IMR-90 (cell line): ENCODE data around the gene PTPRG. TPM values are rescaled to one million over a fixed set of nuclear protein-coding genes. Genes with fewer than 3 reads are reported as not detected.

Experiments used
- ATAC-seq: fragments of 200-7000 bp; cut with Tn5 transposase; 2 replicates; pipeline ENCODE4 v1.9.1; 2020; ENCODE audit warnings: low read depth, mild to moderate bottlenecking, moderate library complexity
- BruUV-seq: library from RNA; stranded (reverse); fragments of 400-500 nt; replicated peaks from 2 replicates; lab custom pipeline; 2021; lab: Mats Ljungman, UMichigan
- CTCF ChIA-PET: fragments of 300-600 bp; formaldehyde crosslinking; extraction: SDS; loops from one replicate; lab custom pipeline; 2021; ENCODE audit warnings: antibody characterized with exemption; lab: Yijun Ruan, JAX
- POLR2A ChIA-PET: fragments of 300-600 bp; sonication (Branson Sonifier 250); formaldehyde crosslinking; loops from one replicate; lab custom pipeline; 2022; ENCODE audit warnings: antibody characterized with exemption; ENCODE audit not compliant: unreplicated experiment; lab: Charles Lee
- DNase-seq: peaks from one replicate; pipeline ENCODE4 v3.0.0; 2013
- H2AFZ ChIP-seq: replicated peaks from 2 replicates; pipeline ENCODE3; 2013; ENCODE audit warnings: low read length, mild to moderate bottlenecking; ENCODE audit not compliant: poor library complexity
- H2AK5ac ChIP-seq: 2 replicates; pipeline ENCODE4 v1.6.1; 2013; ENCODE audit warnings: low read depth, low read length, inconsistent platforms
- H2AK9ac ChIP-seq: replicated peaks from 2 replicates; pipeline ENCODE3; 2013; ENCODE audit warnings: mild to moderate bottlenecking, low read depth, low read length, moderate library complexity; ENCODE audit not compliant: poor library complexity
- H2BK120ac ChIP-seq: 2 replicates; pipeline ENCODE4 v1.6.1; 2013; ENCODE audit warnings: low read depth, low read length, inconsistent platforms
- H2BK15ac ChIP-seq: 3 replicates; pipeline ENCODE4 v1.6.1; 2013; ENCODE audit warnings: low read depth, low read length, inconsistent platforms
- H2BK20ac ChIP-seq: 2 replicates; pipeline ENCODE4 v1.6.1; 2013; ENCODE audit warnings: low read depth, mild to moderate bottlenecking, inconsistent platforms, low read length, moderate library complexity
- H2BK5ac ChIP-seq: 2 replicates; pipeline ENCODE4 v1.6.1; 2013; ENCODE audit warnings: mild to moderate bottlenecking, low read depth, low read length, inconsistent platforms; ENCODE audit not compliant: poor library complexity, severe bottlenecking
- H3K14ac ChIP-seq: replicated peaks from 2 replicates; pipeline ENCODE4 v1.6.1; 2013; ENCODE audit warnings: low read depth, low read length, inconsistent platforms
- H3K18ac ChIP-seq: 2 replicates; pipeline ENCODE4 v1.6.1; 2013; ENCODE audit warnings: low read depth, low read length, control low read depth
- H3K23ac ChIP-seq: 2 replicates; pipeline ENCODE4 v1.6.1; 2013; ENCODE audit warnings: low read depth, low read length, inconsistent platforms
- H3K27ac ChIP-seq: 2 replicates; pipeline ENCODE4 v1.5.1; 2013; ENCODE audit warnings: mild to moderate bottlenecking, control low read depth, low read length; ENCODE audit not compliant: insufficient read depth
- H3K27me3 ChIP-seq: 2 replicates; pipeline ENCODE4 v1.6.1; 2013; ENCODE audit warnings: low read length; ENCODE audit not compliant: control insufficient read depth, insufficient read depth
- H3K36me3 ChIP-seq: 2 replicates; pipeline ENCODE4 v1.6.1; 2013; ENCODE audit warnings: low read length, mixed read lengths; ENCODE audit not compliant: control insufficient read depth, insufficient read depth
- H3K4ac ChIP-seq: 2 replicates; pipeline ENCODE4 v1.6.1; 2013; ENCODE audit warnings: low read depth, low read length, inconsistent platforms
- H3K4me1 ChIP-seq: 2 replicates; pipeline ENCODE4 v1.6.1; 2013; ENCODE audit warnings: low read length, mixed read lengths; ENCODE audit not compliant: control insufficient read depth, insufficient read depth
- H3K4me2 ChIP-seq: 2 replicates; pipeline ENCODE4 v1.6.1; 2013; ENCODE audit warnings: low read depth, mild to moderate bottlenecking, control low read depth, low read length, moderate library complexity
- H3K4me3 ChIP-seq: 2 replicates; pipeline ENCODE4 v1.5.1; 2013; ENCODE audit warnings: low read depth, mild to moderate bottlenecking, control low read depth, low read length, moderate library complexity; ENCODE audit not compliant: insufficient read depth
- H3K56ac ChIP-seq: 2 replicates; pipeline ENCODE4 v1.6.1; 2013; ENCODE audit warnings: low read length, inconsistent platforms; ENCODE audit not compliant: insufficient read depth; ENCODE audit errors: extremely low read depth
- H3K79me1 ChIP-seq, 2 experiments: 2 replicates each; pipeline ENCODE4 v1.6.1; 2013; ENCODE audit warnings: low read length in 2 of 2, inconsistent platforms in 1 of 2, low read depth in 1 of 2
- H3K9ac ChIP-seq: 2 replicates; pipeline ENCODE4 v1.6.1; 2013; ENCODE audit warnings: low read depth, low read length, control low read depth
- H3K9me1 ChIP-seq: 2 replicates; pipeline ENCODE4 v1.6.1; 2013; ENCODE audit warnings: low read length, inconsistent platforms; ENCODE audit not compliant: insufficient read depth
- H3K9me3 ChIP-seq: 2 replicates; pipeline ENCODE4 v1.6.1; 2013; ENCODE audit warnings: low read length; ENCODE audit not compliant: control insufficient read depth, insufficient read depth
- H4K20me1 ChIP-seq: 2 replicates; pipeline ENCODE4 v1.6.1; 2013; ENCODE audit warnings: low read length, inconsistent platforms; ENCODE audit not compliant: insufficient read depth
- H4K5ac ChIP-seq: 2 replicates; pipeline ENCODE4 v1.6.1; 2013; ENCODE audit warnings: mild to moderate bottlenecking, low read depth, low read length, control low read depth
- H4K8ac ChIP-seq, 2 experiments: 2 replicates each; pipeline ENCODE4 v1.6.1; 2013; ENCODE audit warnings: low read depth in 2 of 2, low read length in 2 of 2, control low read depth in 1 of 2, inconsistent platforms in 1 of 2
- H4K91ac ChIP-seq: 2 replicates; pipeline ENCODE4 v1.6.1; 2013; ENCODE audit warnings: low read depth, low read length, inconsistent platforms; ENCODE audit not compliant: insufficient read depth
- BHLHE40 ChIP-seq: fragments of 150-350 bp; IDR thresholded peaks from 2 replicates; pipeline ENCODE4 v1.6.1; 2016; ENCODE audit warnings: mild to moderate bottlenecking, low read depth, low read length
- CEBPB ChIP-seq: IDR thresholded peaks from 2 replicates; pipeline ENCODE4 v1.6.1; 2012; ENCODE audit warnings: low read depth, low read length, improper control_type of control experiment
- CHD1 ChIP-seq: IDR thresholded peaks from 2 replicates; pipeline ENCODE4 v1.6.1; 2012; ENCODE audit warnings: low read depth, low read length, improper control_type of control experiment
- CTCF ChIP-seq: conservative IDR thresholded peaks from 2 replicates; pipeline ENCODE4 v1.5.1; 2012; ENCODE audit warnings: mild to moderate bottlenecking, low read depth, low read length, improper control_type of control experiment
- ELK1 ChIP-seq: fragments of 150-350 bp; IDR thresholded peaks from 2 replicates; pipeline ENCODE4 v1.6.1; 2016; ENCODE audit warnings: low read depth, mild to moderate bottlenecking, low read length, moderate library complexity, borderline replicate concordance
- FOS ChIP-seq: fragments of 150-350 bp; IDR thresholded peaks from 2 replicates; pipeline ENCODE4 v1.6.1; 2016; ENCODE audit warnings: low read depth, low read length
- MAFK ChIP-seq: IDR thresholded peaks from 2 replicates; pipeline ENCODE4 v1.6.1; 2012; ENCODE audit warnings: low read depth, low read length, improper control_type of control experiment
- MAZ ChIP-seq: IDR thresholded peaks from 2 replicates; pipeline ENCODE4 v1.6.1; 2012; ENCODE audit warnings: low read depth, mild to moderate bottlenecking, low read length, improper control_type of control experiment, moderate library complexity, borderline replicate concordance
- MXI1 ChIP-seq: IDR thresholded peaks from 2 replicates; pipeline ENCODE4 v1.6.1; 2012; ENCODE audit warnings: low read depth, mild to moderate bottlenecking, low read length, moderate library complexity, borderline replicate concordance
- NFE2L2 ChIP-seq: fragments of 150-350 bp; IDR thresholded peaks from 2 replicates; pipeline ENCODE4 v1.6.1; 2016; ENCODE audit warnings: low read depth, mild to moderate bottlenecking, low read length
- POLR2A ChIP-seq: IDR thresholded peaks from 2 replicates; pipeline ENCODE4 v1.6.1; 2012; ENCODE audit warnings: mild to moderate bottlenecking, low read depth, low read length
- RAD21 ChIP-seq: IDR thresholded peaks from 2 replicates; pipeline ENCODE4 v1.6.1; 2012; ENCODE audit warnings: low read length, improper control_type of control experiment
- RCOR1 ChIP-seq: IDR thresholded peaks from 2 replicates; pipeline ENCODE4 v1.6.1; 2012; ENCODE audit warnings: mild to moderate bottlenecking, low read length, improper control_type of control experiment; ENCODE audit not compliant: insufficient replicate concordance
- RFX5 ChIP-seq: IDR thresholded peaks from 2 replicates; pipeline ENCODE4 v1.8.0; 2012; ENCODE audit warnings: low read depth, mild to moderate bottlenecking, low read length, moderate library complexity
- SMC3 ChIP-seq: fragments of 150-350 bp; IDR thresholded peaks from 2 replicates; pipeline ENCODE4 v1.6.1; 2016; ENCODE audit warnings: low read depth, mild to moderate bottlenecking, antibody characterized with exemption, low read length, moderate library complexity
- USF2 ChIP-seq: fragments of 150-350 bp; IDR thresholded peaks from 2 replicates; pipeline ENCODE4 v1.6.1; 2017; ENCODE audit warnings: mild to moderate bottlenecking, antibody characterized with exemption, low read length, low read depth
- WGBS, 2 experiments: methylation state at CpG; one replicate each; pipeline versions ENCODE4 v1.1.5 to v1.1.7; 2013; ENCODE audit warnings: missing lambda C conversion rate in 2 of 2; ENCODE audit not compliant: insufficient read length in 1 of 2; ENCODE audit errors: extremely low coverage in 2 of 2; 5-methylcytosine and 5-hydroxymethylcytosine counted together
- dilution Hi-C: fragments of 300-500 bp; cut with HindIII; formaldehyde crosslinking; loops from one replicate; pipeline ENCODE4 v1.14.3; 2018; ENCODE audit warnings: low sequenced_read_pairs; ENCODE audit not compliant: unreplicated experiment
- in situ Hi-C: fragments of 300-500 bp; cut with MboI; formaldehyde crosslinking; loops from 3 replicates; pipeline ENCODE4 v1.14.3; 2019; ENCODE audit warnings: low sequenced_read_pairs, inconsistent platforms, mixed read lengths
- intact Hi-C: fragments of 100-400 bp; cut with micrococcal nuclease; formaldehyde crosslinking; loops from 2 replicates; pipeline ENCODE4 v1.10.0; 2022
- polyA plus RNA-seq, 3 experiments: library from polyadenylated mRNA; depleted of rRNA; stranded (reverse); fragments of >200 nt; gene quantifications; 2 replicates each; pipeline ENCODE4 v1.2.3, GENCODE V29; 2012; ENCODE audit warnings: low replicate concordance in 1 of 3
- total RNA-seq: library from RNA; depleted of rRNA; stranded (reverse); fragments of >200 nt; gene quantifications from 2 replicates; pipeline ENCODE4 v1.2.3, GENCODE V29; 2012

PTPRG gene
- total and polyA plus RNA-seq, 2 of the 4 experiments (the other 2 are of a cell fraction), result 7.7 to 31.0 TPM

- no peak overlapping the region for H2BK5ac ChIP-seq
- no peak overlapping the region for H3K23ac ChIP-seq
- POLR2A ChIA-PET, result no interaction called here
- H3K9me1 ChIP-seq, result peaks cover 5% of the 10 kb centered on the region
- H3K9ac ChIP-seq, result no peak overlapping the region
- no peak overlapping the region for H3K14ac ChIP-seq
- in situ Hi-C loops, result no loop called here
- dilution Hi-C loops, result no loop called here
- H3K79me1 ChIP-seq, result peaks cover 21 to 74% of the 10 kb centered on the region in 2 experiments
- no peak overlapping the region for H2AFZ ChIP-seq
- H3K56ac ChIP-seq, result no peak overlapping the region
- no peak overlapping the region for H2AK9ac ChIP-seq
- H4K5ac ChIP-seq, result no peak overlapping the region
- no peak overlapping the region for H3K4ac ChIP-seq
- intact Hi-C loops, result no loop called here
- H4K91ac ChIP-seq, result no peak overlapping the region
- TF ChIP-seq CEBPB (no peak), RAD21 (no peak), RCOR1 (no peak), MXI1 (no peak), NFE2L2 (no peak), CHD1 (no peak), ELK1 (no peak), USF2 (no peak), FOS (no peak), MAZ (no peak), RFX5 (no peak), BHLHE40 (no peak), SMC3 (no peak), POLR2A (no peak), CTCF (no peak), MAFK (no peak)
- no peaks in the 10 kb centered on the region for H3K9me3 ChIP-seq
- no peak overlapping the region; the same call in 1 of the 2 replicates for H2BK20ac ChIP-seq
- no peak overlapping the region for H2BK120ac ChIP-seq
- H2AK5ac ChIP-seq, result no peak overlapping the region
- H3K18ac ChIP-seq, result no peak overlapping the region
- H3K4me1 ChIP-seq, result peaks cover 2% of the 10 kb centered on the region; the same call in 1 of the 2 replicates
- no peak overlapping the region for H4K8ac ChIP-seq
- ATAC-seq (no peak), DNase-seq (no peak)
- CTCF ChIA-PET, result no interaction called here
- H3K27me3 ChIP-seq, result no peaks in the 10 kb centered on the region
- H3K27ac ChIP-seq, result no peak overlapping the region
- WGBS, 2 experiments, result no CpG with 5 or more reads among the region's 5 CpGs
- peaks cover 8% of the 10 kb centered on the region; the same call in 1 of the 2 replicates for H4K20me1 ChIP-seq
- peaks cover 6% of the 10 kb centered on the region for H3K36me3 ChIP-seq
- BruUV-seq, result no TSS peak
- H2BK15ac ChIP-seq, result no peak overlapping the region
- no peak overlapping the region for H3K4me2 ChIP-seq
- H3K4me3 ChIP-seq, result no peak overlapping the region
These were observed 47.3 kb downstream of the PTPRG start for GRCh38 chr3:61608711-61609110.
